ENCODE results near the gene PCDHA2.
"Not testable (repeated sequence)": the region's sequence is repeated elsewhere in the genome, so short reads cannot be mapped to it uniquely, and the experiment has no call there.

PCDHA2 gene

GRCh38 chr5:140823475-140823874 is 28.8 kb downstream of the PCDHA2 start:
- H3K4me2 ChIP-seq (ENCODE audit: low read length) = no peak overlapping the region

GRCh38 chr5:140827704-140828361 is 33.2 kb downstream of the PCDHA2 start, which contains the start of gene PCDHA6:
Gene PCDHA6, plus strand, starts transcription at chr5:140827960. Its CDS starts 132 bp downstream, at chr5:140828092.
- Histone ChIP-seq H3K9me3 (replicated peaks; ENCODE audit: low read length) (no peaks in the 10 kb centered on the region), H3K36me3 (ENCODE audit: insufficient read depth, low read length) (no peaks in the 10 kb centered on the region), H3K27me3 (ENCODE audit: control insufficient read depth, insufficient read depth, low read length) (no peaks in the 10 kb centered on the region), H3K4me2 (ENCODE audit: low read length) (no peak within 1 kb of the TSS), H3K9ac (ENCODE audit: low read depth, low read length) (no peak within 1 kb of the TSS), H3K4me1 (ENCODE audit: control insufficient read depth, insufficient read depth, low read length) (no peaks in the 10 kb centered on the region), H3K4me3 (ENCODE audit: low read length) (peak within 1 kb of the TSS; percentile 24)

More at GRCh38 chr5:140823475-140823874, 28.8 kb downstream of the PCDHA2 start:
- Histone ChIP-seq H3K4me3 (ENCODE audit: low read length) (no peak overlapping the region), H3K9ac (ENCODE audit: low read depth, low read length) (no peak overlapping the region), H3K27me3 (ENCODE audit: control insufficient read depth, insufficient read depth, low read length) (no peaks in the 10 kb centered on the region), H3K9me3 (replicated peaks; ENCODE audit: low read length) (no peaks in the 10 kb centered on the region), H3K4me1 (ENCODE audit: control insufficient read depth, insufficient read depth, low read length) (no peaks in the 10 kb centered on the region), H3K36me3 (ENCODE audit: insufficient read depth, low read length) (no peaks in the 10 kb centered on the region)

GRCh38 chr5:140828362-140828737 is 33.7 kb downstream of the PCDHA2 start:
- Histone ChIP-seq H3K9me3 (replicated peaks; ENCODE audit: low read length) (no peaks in the 10 kb centered on the region), H3K9ac (ENCODE audit: low read depth, low read length) (no peak overlapping the region), H3K4me3 (ENCODE audit: low read length) (no peak overlapping the region), H3K4me2 (ENCODE audit: low read length) (no peak overlapping the region), H3K4me1 (ENCODE audit: control insufficient read depth, insufficient read depth, low read length) (no peaks in the 10 kb centered on the region), H3K36me3 (ENCODE audit: insufficient read depth, low read length) (no peaks in the 10 kb centered on the region), H3K27me3 (ENCODE audit: control insufficient read depth, insufficient read depth, low read length) (no peaks in the 10 kb centered on the region)

GRCh38 chr5:140829511-140830501 is 35.2 kb downstream of the PCDHA2 start:
- H3K4me3 ChIP-seq (ENCODE audit: low read length) = not testable (repeated sequence)

GRCh38 chr5:140833993-140834392 is 39.3 kb downstream of the PCDHA2 start, which contains the start of gene PCDHA7:
Gene PCDHA7, plus strand, starts transcription at chr5:140834269. Its CDS starts 115 bp downstream, at chr5:140834384.
- H3K9ac ChIP-seq (ENCODE audit: low read depth, low read length) = no peak within 1 kb of the TSS
- no peaks in the 10 kb centered on the region for H3K4me1 ChIP-seq (ENCODE audit: control insufficient read depth, insufficient read depth, low read length)
- peak within 1 kb of the TSS; percentile 28 for H3K4me3 ChIP-seq (ENCODE audit: low read length)
- H3K27me3 ChIP-seq (ENCODE audit: control insufficient read depth, insufficient read depth, low read length) = no peaks in the 10 kb centered on the region
- no peaks in the 10 kb centered on the region for H3K36me3 ChIP-seq (ENCODE audit: insufficient read depth, low read length)
- no peaks in the 10 kb centered on the region for H3K9me3 ChIP-seq (replicated peaks; ENCODE audit: low read length)
- H3K4me2 ChIP-seq (ENCODE audit: low read length) = no peak within 1 kb of the TSS

More at GRCh38 chr5:140829511-140830501, 35.2 kb downstream of the PCDHA2 start:
- H3K4me2 ChIP-seq (ENCODE audit: low read length); H3K9me3 ChIP-seq (replicated peaks; ENCODE audit: low read length); H3K4me1 ChIP-seq (ENCODE audit: control insufficient read depth, insufficient read depth, low read length); H3K9ac ChIP-seq (ENCODE audit: low read depth, low read length); H3K27me3 ChIP-seq (ENCODE audit: control insufficient read depth, insufficient read depth, low read length); H3K36me3 ChIP-seq (ENCODE audit: insufficient read depth, low read length): not testable (repeated sequence)

- not testable (repeated sequence) for H3K9ac ChIP-seq (ENCODE audit: low read depth, low read length)
Observed at GRCh38 chr5:140834439-140835008, 39.9 kb downstream of the PCDHA2 start.

GRCh38 chr5:140835622-140836510 is 41.2 kb downstream of the PCDHA2 start:
- Histone ChIP-seq H3K27me3 (ENCODE audit: control insufficient read depth, insufficient read depth, low read length) (no peaks in the 10 kb centered on the region), H3K9me3 (replicated peaks; ENCODE audit: low read length) (no peaks in the 10 kb centered on the region), H3K4me1 (ENCODE audit: control insufficient read depth, insufficient read depth, low read length) (no peaks in the 10 kb centered on the region), H3K4me2 (ENCODE audit: low read length) (no peak overlapping the region), H3K9ac (ENCODE audit: low read depth, low read length) (no peak overlapping the region), H3K36me3 (ENCODE audit: insufficient read depth, low read length) (no peaks in the 10 kb centered on the region), H3K4me3 (ENCODE audit: low read length) (no peak overlapping the region)

More at GRCh38 chr5:140834439-140835008, 39.9 kb downstream of the PCDHA2 start:
- H3K9me3 ChIP-seq (replicated peaks; ENCODE audit: low read length); H3K27me3 ChIP-seq (ENCODE audit: control insufficient read depth, insufficient read depth, low read length); H3K4me1 ChIP-seq (ENCODE audit: control insufficient read depth, insufficient read depth, low read length); H3K4me2 ChIP-seq (ENCODE audit: low read length); H3K36me3 ChIP-seq (ENCODE audit: insufficient read depth, low read length): not testable (repeated sequence)
- H3K4me3 ChIP-seq (ENCODE audit: low read length) = peak overlapping the region; percentile 28

- Histone ChIP-seq H3K4me2 (ENCODE audit: low read length) (no peak within 1 kb of the TSS), H3K9ac (ENCODE audit: low read depth, low read length) (no peak within 1 kb of the TSS), H3K4me3 (ENCODE audit: low read length) (no peak within 1 kb of the TSS), H3K4me1 (ENCODE audit: control insufficient read depth, insufficient read depth, low read length) (no peaks in the 10 kb centered on the region), H3K9me3 (replicated peaks; ENCODE audit: low read length) (no peaks in the 10 kb centered on the region), H3K36me3 (ENCODE audit: insufficient read depth, low read length) (no peaks in the 10 kb centered on the region), H3K27me3 (ENCODE audit: control insufficient read depth, insufficient read depth, low read length) (no peaks in the 10 kb centered on the region)
Observed at GRCh38 chr5:140840978-140841962, 46.6 kb downstream of the PCDHA2 start, which contains the start of gene PCDHA8. Gene PCDHA8, plus strand, starts transcription at chr5:140841187. Its CDS starts 135 bp downstream, at chr5:140841322.

GRCh38 chr5:140842798-140843733 is 48.4 kb downstream of the PCDHA2 start:
- H3K4me2 ChIP-seq (ENCODE audit: low read length) = no peak overlapping the region
- no peaks in the 10 kb centered on the region for H3K9me3 ChIP-seq (replicated peaks; ENCODE audit: low read length)
- no peaks in the 10 kb centered on the region for H3K27me3 ChIP-seq (ENCODE audit: control insufficient read depth, insufficient read depth, low read length)
- no peaks in the 10 kb centered on the region for H3K36me3 ChIP-seq (ENCODE audit: insufficient read depth, low read length)
- no peak overlapping the region for H3K4me3 ChIP-seq (ENCODE audit: low read length)
- no peak overlapping the region for H3K9ac ChIP-seq (ENCODE audit: low read depth, low read length)
- H3K4me1 ChIP-seq (ENCODE audit: control insufficient read depth, insufficient read depth, low read length) = no peaks in the 10 kb centered on the region

Measured in skeletal muscle satellite cell (primary cell).